GM12874 (cell line): ENCODE data around the gene GNAS.

ENCODE experiments used
- TF ChIP-seq, protein P1 (sequence below): IDR thresholded peaks from 2 replicates; pipeline ENCODE4 v1.5.1; 2011; ENCODE audit warnings: low read depth, mild to moderate bottlenecking, control low read depth, low read length, moderate library complexity; ENCODE audit not compliant: insufficient read depth

Gene GNAS

GRCh38 chr20:58813369-58813768 is 39.1 kb upstream of the GNAS start:
- TF ChIP-seq, protein P1, sequence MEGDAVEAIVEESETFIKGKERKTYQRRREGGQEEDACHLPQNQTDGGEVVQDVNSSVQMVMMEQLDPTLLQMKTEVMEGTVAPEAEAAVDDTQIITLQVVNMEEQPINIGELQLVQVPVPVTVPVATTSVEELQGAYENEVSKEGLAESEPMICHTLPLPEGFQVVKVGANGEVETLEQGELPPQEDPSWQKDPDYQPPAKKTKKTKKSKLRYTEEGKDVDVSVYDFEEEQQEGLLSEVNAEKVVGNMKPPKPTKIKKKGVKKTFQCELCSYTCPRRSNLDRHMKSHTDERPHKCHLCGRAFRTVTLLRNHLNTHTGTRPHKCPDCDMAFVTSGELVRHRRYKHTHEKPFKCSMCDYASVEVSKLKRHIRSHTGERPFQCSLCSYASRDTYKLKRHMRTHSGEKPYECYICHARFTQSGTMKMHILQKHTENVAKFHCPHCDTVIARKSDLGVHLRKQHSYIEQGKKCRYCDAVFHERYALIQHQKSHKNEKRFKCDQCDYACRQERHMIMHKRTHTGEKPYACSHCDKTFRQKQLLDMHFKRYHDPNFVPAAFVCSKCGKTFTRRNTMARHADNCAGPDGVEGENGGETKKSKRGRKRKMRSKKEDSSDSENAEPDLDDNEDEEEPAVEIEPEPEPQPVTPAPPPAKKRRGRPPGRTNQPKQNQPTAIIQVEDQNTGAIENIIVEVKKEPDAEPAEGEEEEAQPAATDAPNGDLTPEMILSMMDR: no peak

DNA sequence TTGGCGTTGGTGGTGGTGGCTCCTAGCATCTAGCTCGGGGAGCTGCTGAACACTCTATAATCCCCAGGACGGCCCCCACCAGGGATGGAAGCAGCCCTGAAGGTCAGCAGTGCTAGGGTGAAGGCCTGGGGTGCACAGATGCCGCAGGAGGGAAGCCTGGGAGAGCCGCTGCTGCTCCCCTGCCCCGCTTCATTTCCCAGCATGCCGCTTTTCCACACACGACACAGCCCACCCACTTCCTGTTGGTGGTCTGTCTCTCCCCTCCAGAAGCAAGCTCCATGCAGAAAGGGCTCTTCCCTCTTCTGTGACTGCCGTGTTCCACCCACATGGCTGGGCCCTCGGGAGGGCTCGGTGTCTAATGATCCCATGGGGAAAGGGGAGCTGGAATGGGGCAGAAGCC is 37.1 kb upstream of the GNAS start:
- TF ChIP-seq, protein P1: no peak

- TF ChIP-seq, protein P1: no peak
Observed at GRCh38 chr20:58816051-58816450, 36.5 kb upstream of the GNAS start.

DNA sequence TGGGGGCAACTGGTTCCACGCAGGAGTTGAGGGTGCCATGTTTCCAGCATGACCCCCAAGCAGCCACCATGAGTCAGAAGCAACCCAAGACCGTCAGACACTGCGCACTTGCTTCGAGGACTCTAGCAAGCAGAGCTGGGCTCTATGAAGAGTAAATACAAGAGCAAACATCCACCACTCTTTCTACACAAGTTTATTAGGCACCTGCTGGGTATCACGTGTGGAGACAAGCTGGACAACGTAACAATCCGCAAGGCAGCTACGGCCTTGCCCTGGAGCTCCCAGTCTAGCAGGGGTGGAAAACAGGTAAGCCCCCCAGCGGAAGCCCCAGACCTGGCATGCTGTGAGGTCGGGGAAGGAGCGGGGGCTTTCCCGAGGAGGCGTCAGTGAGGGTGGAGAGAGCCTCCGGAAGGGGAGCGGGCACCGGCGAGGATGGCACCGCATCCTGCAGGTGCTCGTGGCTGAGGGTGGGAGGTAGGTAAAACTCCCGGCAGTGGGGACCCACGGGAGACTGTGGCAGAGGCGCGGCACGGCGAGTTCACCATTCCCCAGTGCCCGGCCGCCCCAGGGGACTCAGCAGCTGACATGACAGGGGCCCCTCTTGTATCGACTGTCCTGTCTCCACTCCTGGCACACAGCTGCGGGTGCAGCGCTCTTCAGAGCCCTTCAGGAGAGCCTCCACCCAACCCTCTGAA is 35.4 kb upstream of the GNAS start:
- TF ChIP-seq, protein P1: no peak

DNA sequence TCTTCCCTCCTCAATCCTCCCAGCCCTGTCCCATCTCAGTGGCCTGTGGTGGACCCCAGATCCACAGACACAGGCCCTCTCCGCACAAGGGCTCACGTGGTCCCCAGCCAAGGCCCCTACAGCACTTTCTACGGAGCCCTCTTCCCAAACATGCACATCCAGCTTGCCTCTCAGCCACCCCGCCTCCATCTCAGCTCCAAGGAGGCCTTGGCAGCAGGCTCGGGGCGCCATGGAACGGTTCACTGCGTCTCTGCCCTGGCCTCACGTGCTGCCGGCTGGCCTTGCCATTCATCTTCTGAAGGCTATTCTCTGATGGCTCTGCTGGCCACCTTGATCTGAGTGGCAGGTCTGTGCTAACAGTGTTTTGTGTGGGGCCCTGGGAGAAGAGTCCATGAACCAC is 34.8 kb upstream of the GNAS start:
- TF ChIP-seq, protein P1: no peak

DNA sequence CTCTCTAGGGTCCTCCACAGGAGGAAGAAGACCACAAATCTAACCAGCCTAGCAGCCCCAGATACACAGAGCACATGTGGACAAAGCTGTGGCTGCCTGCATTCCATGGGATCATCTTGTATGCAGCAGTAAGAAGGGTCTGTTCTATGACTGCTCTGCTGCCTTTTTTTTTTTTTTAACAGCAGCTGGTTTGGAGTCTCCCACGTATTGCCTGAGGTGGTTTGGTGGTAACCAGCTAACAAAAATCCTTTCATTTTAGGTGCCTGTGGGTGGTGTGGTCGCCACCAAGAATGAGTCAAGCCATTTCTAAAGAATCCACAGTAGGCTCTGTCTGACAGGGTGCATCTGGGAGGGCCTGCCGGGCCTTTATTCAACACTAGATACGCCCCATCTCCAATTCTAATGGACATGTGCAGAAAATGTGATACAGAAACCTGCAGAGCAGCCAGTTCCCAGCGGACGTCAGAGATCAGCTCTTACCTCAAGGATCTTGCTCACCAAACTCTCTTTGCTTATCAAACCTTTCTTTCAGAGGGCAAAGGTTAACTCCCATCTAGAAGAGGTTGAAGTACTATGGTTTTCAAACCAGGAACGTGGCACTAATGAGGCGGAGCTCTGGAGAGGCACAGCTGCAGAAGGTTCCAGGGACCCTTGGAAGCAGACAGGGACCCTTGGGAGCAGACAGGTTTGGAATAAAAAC is 33.8 kb upstream of the GNAS start:
- TF ChIP-seq, protein P1: no peak

DNA sequence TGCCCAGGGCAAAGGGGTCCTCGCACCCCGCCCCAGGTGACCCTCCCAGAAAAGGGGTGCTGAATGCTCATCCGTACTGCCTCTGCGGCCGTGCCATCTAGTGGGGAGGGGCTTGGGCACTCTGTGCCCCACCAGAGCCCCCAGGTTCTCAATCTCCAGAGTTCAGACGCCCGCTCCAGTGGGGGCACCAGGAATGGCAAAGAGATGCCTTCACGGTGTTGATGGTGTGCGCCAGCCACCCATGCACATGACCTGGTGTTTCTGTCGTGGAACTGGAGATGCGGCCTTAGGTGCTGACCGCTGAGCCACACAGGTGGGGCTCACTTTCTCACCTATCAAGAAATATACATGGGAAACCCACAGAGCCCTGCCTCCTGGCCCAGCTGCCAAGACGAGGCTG is 32.6 kb upstream of the GNAS start:
- TF ChIP-seq, protein P1: no peak
